ENCODE results near the gene SYNGR3.

The SYNGR3 gene

DNA sequence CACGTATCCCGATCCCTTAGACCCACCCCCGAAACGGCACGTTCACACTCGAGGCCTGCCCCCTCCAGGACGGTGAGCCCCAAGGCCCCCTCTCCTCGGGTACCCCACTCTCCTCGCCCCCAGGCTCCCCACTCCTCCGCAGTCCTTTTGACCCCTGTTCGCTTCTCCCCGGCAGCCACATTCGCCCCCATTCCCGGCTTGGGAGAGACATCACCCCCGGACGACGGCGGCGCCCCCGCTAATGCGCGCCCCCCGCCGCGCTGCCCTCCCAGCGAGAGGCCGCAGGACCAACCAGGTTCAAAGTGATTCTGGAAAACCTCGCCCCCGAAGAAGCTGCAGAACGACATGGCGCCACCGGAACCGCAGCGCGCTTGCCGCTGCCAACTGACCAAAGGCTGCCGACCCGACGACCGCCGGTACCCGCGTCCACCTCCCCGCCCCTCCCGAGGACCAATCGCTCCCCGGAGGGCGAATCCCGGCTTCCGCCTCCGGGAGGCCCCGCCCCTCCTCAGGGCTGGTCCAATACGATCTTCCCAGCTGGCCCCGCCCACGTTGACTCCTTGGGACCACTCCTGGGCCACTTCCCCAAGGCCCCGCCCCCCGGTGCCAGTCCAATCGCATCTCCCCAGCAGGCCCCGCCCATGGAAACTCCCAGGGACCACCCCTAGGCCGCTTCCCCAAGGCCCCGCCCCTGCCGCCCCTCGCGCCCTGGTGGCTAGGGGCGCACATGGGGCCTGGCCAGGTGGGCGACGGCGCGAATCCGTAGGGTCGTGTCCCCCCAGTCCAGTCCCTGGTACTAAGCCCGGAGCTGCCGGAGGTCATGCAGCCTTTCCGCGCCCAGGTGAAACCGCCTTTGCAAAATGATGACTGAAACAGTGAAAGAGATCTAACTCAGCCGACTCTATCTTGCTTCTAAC, 46.7 kb upstream of the SYNGR3 start, which contains the start of gene MSRB1:
TSS of gene MSRB1 (minus strand) at position 390 of the 917 bp plus-strand sequence. CDS start at position 347, 43 bp downstream.
- Histone ChIP-seq H3K4me1 (ENCODE audit: control insufficient read depth, low read depth, low read length) (no peaks in the 10 kb centered on the region), H3K4me2 (ENCODE audit: low read length) (peak within 1 kb of the TSS; percentile 87), H3K79me1 (ENCODE audit: low read length) (no peaks in the 10 kb centered on the region), H2AK5ac (ENCODE audit: low read length) (no peak within 1 kb of the TSS), H2BK15ac (replicated peaks; ENCODE audit: low read depth) (no peak within 1 kb of the TSS), H4K8ac (ENCODE audit: low read depth, low read length) (peak within 1 kb of the TSS; percentile 7), H3K27me3 (ENCODE audit: insufficient read depth, low read length, poor library complexity) (no peaks in the 10 kb centered on the region), H3K4ac (ENCODE audit: low read depth, low read length) (peak within 1 kb of the TSS; percentile 18), H3K9ac (ENCODE audit: low read length) (peak within 1 kb of the TSS; percentile 88), H2BK5ac (ENCODE audit: low read length) (no peak within 1 kb of the TSS), H3K79me2 (ENCODE audit: control insufficient read depth, insufficient read depth, low read length) (no peaks in the 10 kb centered on the region), H3K23ac (ENCODE audit: low read length) (no peak within 1 kb of the TSS), H3K36me3 (ENCODE audit: control insufficient read depth, insufficient read depth, low read length) (no peaks in the 10 kb centered on the region), H4K5ac (ENCODE audit: low read length) (no peak within 1 kb of the TSS), H2BK120ac (ENCODE audit: low read depth, low read length) (no peak within 1 kb of the TSS), H3K27ac (ENCODE audit: low read depth, low read length) (no peak within 1 kb of the TSS), H3K56ac (ENCODE audit: low read length) (peak within 1 kb of the TSS; percentile 85), H3K18ac (ENCODE audit: low read length) (peak within 1 kb of the TSS; percentile 70), H3K4me3 (ENCODE audit: low read length) (peak within 1 kb of the TSS; percentile 59)
- no CpG with 5 or more reads among the region's 77 CpGs for WGBS (ENCODE audit: extremely low coverage, insufficient coverage, low lambda C conversion rate)
- peak; percentile 99 for DNase-seq

- H2AK5ac ChIP-seq (ENCODE audit: low read length), result no peak overlapping the region
- no peak overlapping the region for H3K56ac ChIP-seq (ENCODE audit: low read length)
- DNase-seq, result no peak
- H3K27ac ChIP-seq (ENCODE audit: low read depth, low read length), result no peak overlapping the region
- no peak overlapping the region for H3K9ac ChIP-seq (ENCODE audit: low read length)
- no peak overlapping the region for H2BK15ac ChIP-seq (replicated peaks; ENCODE audit: low read depth)
- H3K23ac ChIP-seq (ENCODE audit: low read length), result no peak overlapping the region
- no peak overlapping the region for H2BK120ac ChIP-seq (ENCODE audit: low read depth, low read length)
- H3K27me3 ChIP-seq (ENCODE audit: insufficient read depth, low read length, poor library complexity), result no peaks in the 10 kb centered on the region
- no peaks in the 10 kb centered on the region for H3K79me1 ChIP-seq (ENCODE audit: low read length)
- no CpG with 5 or more reads among the region's 21 CpGs for WGBS (ENCODE audit: extremely low coverage, insufficient coverage, low lambda C conversion rate)
- no peak overlapping the region for H4K8ac ChIP-seq (ENCODE audit: low read depth, low read length)
- no peak overlapping the region for H2BK5ac ChIP-seq (ENCODE audit: low read length)
- no peaks in the 10 kb centered on the region for H3K4me1 ChIP-seq (ENCODE audit: control insufficient read depth, low read depth, low read length)
- H3K4ac ChIP-seq (ENCODE audit: low read depth, low read length), result no peak overlapping the region
- no peak overlapping the region for H3K18ac ChIP-seq (ENCODE audit: low read length)
- no peak overlapping the region for H4K5ac ChIP-seq (ENCODE audit: low read length)
- H3K36me3 ChIP-seq (ENCODE audit: control insufficient read depth, insufficient read depth, low read length), result no peaks in the 10 kb centered on the region
- no peak overlapping the region for H3K4me3 ChIP-seq (ENCODE audit: low read length)
- H3K79me2 ChIP-seq (ENCODE audit: control insufficient read depth, insufficient read depth, low read length), result no peaks in the 10 kb centered on the region
- no peak overlapping the region for H3K4me2 ChIP-seq (ENCODE audit: low read length)
Measured at GRCh38 chr16:1944612-1945199, 45.1 kb upstream of the SYNGR3 start.

- no peaks in the 10 kb centered on the region for H3K79me1 ChIP-seq (ENCODE audit: low read length)
- no peak overlapping the region for H2BK5ac ChIP-seq (ENCODE audit: low read length)
- H2BK120ac ChIP-seq (ENCODE audit: low read depth, low read length), result no peak overlapping the region
- H3K36me3 ChIP-seq (ENCODE audit: control insufficient read depth, insufficient read depth, low read length), result no peaks in the 10 kb centered on the region
- no peak overlapping the region for H3K23ac ChIP-seq (ENCODE audit: low read length)
- no peak overlapping the region for H3K27ac ChIP-seq (ENCODE audit: low read depth, low read length)
- no peak overlapping the region for H2BK15ac ChIP-seq (replicated peaks; ENCODE audit: low read depth)
- DNase-seq, result no peak
- H3K18ac ChIP-seq (ENCODE audit: low read length), result no peak overlapping the region
- H3K4me1 ChIP-seq (ENCODE audit: control insufficient read depth, low read depth, low read length), result no peaks in the 10 kb centered on the region
- H2AK5ac ChIP-seq (ENCODE audit: low read length), result no peak overlapping the region
- H3K79me2 ChIP-seq (ENCODE audit: control insufficient read depth, insufficient read depth, low read length), result no peaks in the 10 kb centered on the region
- H3K4me3 ChIP-seq (ENCODE audit: low read length), result no peak overlapping the region
- H3K4me2 ChIP-seq (ENCODE audit: low read length), result no peak overlapping the region
- H3K4ac ChIP-seq (ENCODE audit: low read depth, low read length), result no peak overlapping the region
- no peak overlapping the region for H3K56ac ChIP-seq (ENCODE audit: low read length)
- no peaks in the 10 kb centered on the region for H3K27me3 ChIP-seq (ENCODE audit: insufficient read depth, low read length, poor library complexity)
- no CpG with 5 or more reads among the region's 19 CpGs for WGBS (ENCODE audit: extremely low coverage, insufficient coverage, low lambda C conversion rate)
- no peak overlapping the region for H4K5ac ChIP-seq (ENCODE audit: low read length)
- H4K8ac ChIP-seq (ENCODE audit: low read depth, low read length), result no peak overlapping the region
- no peak overlapping the region for H3K9ac ChIP-seq (ENCODE audit: low read length)
Measured at GRCh38 chr16:1945559-1946391, 44.0 kb upstream of the SYNGR3 start.

GRCh38 chr16:1946495-1947368, 43.0 kb upstream of the SYNGR3 start:
- Histone ChIP-seq H3K4me2 (ENCODE audit: low read length) (no peak overlapping the region), H2BK5ac (ENCODE audit: low read length) (no peak overlapping the region), H3K56ac (ENCODE audit: low read length) (no peak overlapping the region), H3K4me1 (ENCODE audit: control insufficient read depth, low read depth, low read length) (no peaks in the 10 kb centered on the region), H4K8ac (ENCODE audit: low read depth, low read length) (no peak overlapping the region), H3K4ac (ENCODE audit: low read depth, low read length) (no peak overlapping the region), H3K27me3 (ENCODE audit: insufficient read depth, low read length, poor library complexity) (no peaks in the 10 kb centered on the region), H3K27ac (ENCODE audit: low read depth, low read length) (no peak overlapping the region), H3K23ac (ENCODE audit: low read length) (no peak overlapping the region), H2BK120ac (ENCODE audit: low read depth, low read length) (no peak overlapping the region), H3K36me3 (ENCODE audit: control insufficient read depth, insufficient read depth, low read length) (no peaks in the 10 kb centered on the region), H3K4me3 (ENCODE audit: low read length) (no peak overlapping the region), H4K5ac (ENCODE audit: low read length) (no peak overlapping the region), H2BK15ac (replicated peaks; ENCODE audit: low read depth) (no peak overlapping the region), H3K79me2 (ENCODE audit: control insufficient read depth, insufficient read depth, low read length) (no peaks in the 10 kb centered on the region), H3K9ac (ENCODE audit: low read length) (no peak overlapping the region), H3K18ac (ENCODE audit: low read length) (no peak overlapping the region), H3K79me1 (ENCODE audit: low read length) (no peaks in the 10 kb centered on the region), H2AK5ac (ENCODE audit: low read length) (no peak overlapping the region)
- WGBS (ENCODE audit: extremely low coverage, insufficient coverage, low lambda C conversion rate), result no CpG with 5 or more reads among the region's 38 CpGs
- DNase-seq, result no peak

DNA sequence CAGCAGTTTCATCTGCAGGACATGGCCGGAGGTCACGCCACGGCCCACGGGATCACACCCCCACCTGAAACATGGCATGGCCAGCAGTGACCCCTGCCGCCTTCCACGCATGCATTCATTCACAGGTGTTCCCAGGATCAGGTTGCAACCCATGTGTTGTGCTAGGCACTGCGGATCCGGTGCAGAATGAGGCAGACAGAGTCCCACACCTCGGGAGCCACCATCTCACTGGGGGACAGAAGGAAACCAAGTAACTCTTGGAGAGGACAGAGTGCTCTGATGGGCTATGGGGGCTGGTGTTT, 42.5 kb upstream of the SYNGR3 start:
- Histone ChIP-seq H3K4me3 (ENCODE audit: low read length) (no peak overlapping the region), H2BK120ac (ENCODE audit: low read depth, low read length) (no peak overlapping the region), H3K36me3 (ENCODE audit: control insufficient read depth, insufficient read depth, low read length) (no peaks in the 10 kb centered on the region), H2BK5ac (ENCODE audit: low read length) (no peak overlapping the region), H3K4me1 (ENCODE audit: control insufficient read depth, low read depth, low read length) (no peaks in the 10 kb centered on the region), H3K79me2 (ENCODE audit: control insufficient read depth, insufficient read depth, low read length) (no peaks in the 10 kb centered on the region), H3K56ac (ENCODE audit: low read length) (no peak overlapping the region), H4K5ac (ENCODE audit: low read length) (no peak overlapping the region), H4K8ac (ENCODE audit: low read depth, low read length) (no peak overlapping the region), H3K18ac (ENCODE audit: low read length) (no peak overlapping the region), H3K27ac (ENCODE audit: low read depth, low read length) (no peak overlapping the region), H3K4ac (ENCODE audit: low read depth, low read length) (no peak overlapping the region), H2BK15ac (replicated peaks; ENCODE audit: low read depth) (no peak overlapping the region), H3K79me1 (ENCODE audit: low read length) (no peaks in the 10 kb centered on the region), H3K27me3 (ENCODE audit: insufficient read depth, low read length, poor library complexity) (no peaks in the 10 kb centered on the region), H3K9ac (ENCODE audit: low read length) (no peak overlapping the region), H3K4me2 (ENCODE audit: low read length) (no peak overlapping the region), H2AK5ac (ENCODE audit: low read length) (no peak overlapping the region), H3K23ac (ENCODE audit: low read length) (no peak overlapping the region)
- no peak for DNase-seq
- no CpG with 5 or more reads among the region's 9 CpGs for WGBS (ENCODE audit: extremely low coverage, insufficient coverage, low lambda C conversion rate)

Measured in mesendoderm (in vitro differentiated cells).